Right cardiac atrium (tissue), 5 donors: Measurements from ENCODE around the gene APLF. TPM values are rescaled to one million over a fixed set of nuclear protein-coding genes. Genes with fewer than 3 reads are reported as not detected.
"Not testable (repeated sequence)": the region's sequence is repeated elsewhere in the genome, so short reads cannot be mapped to it uniquely, and the experiment has no call there.

ENCODE experiments used
- ATAC-seq, 2 donors: fragments of 200-7000 bp; cut with Tn5 transposase; one replicate each; pipeline versions ENCODE4 v1.8.0 to v1.9.1; 2020; ENCODE audit warnings: moderate library complexity in 2 of 2, mild to moderate bottlenecking in 1 of 2
- DNase-seq, 3 donors: peaks; one replicate each; pipeline ENCODE4 v3.0.0-alpha.2; 2020
- H3K27ac ChIP-seq: one replicate; pipeline ENCODE4 v1.5.1; 2013; ENCODE audit warnings: mild to moderate bottlenecking, low read length, control low read depth, moderate library complexity
- H3K27me3 ChIP-seq: one replicate; pipeline ENCODE4 v1.6.1; 2013; ENCODE audit not compliant: control insufficient read depth, insufficient read depth
- H3K4me1 ChIP-seq: one replicate; pipeline ENCODE4 v1.6.1; 2013; ENCODE audit warnings: low read length; ENCODE audit not compliant: control insufficient read depth, insufficient read depth
- H3K4me3 ChIP-seq: one replicate; pipeline ENCODE4 v1.5.1; 2013; ENCODE audit warnings: low read length, control low read depth
- H3K9me3 ChIP-seq: one replicate; pipeline ENCODE4 v1.6.1; 2013; ENCODE audit warnings: low read length; ENCODE audit not compliant: control insufficient read depth
- WGBS: extraction: QIAGEN DNeasy Blood & Tissue Kit; methylation state at CpG from one replicate; pipeline ENCODE4 v1.1.7; 2013; 5-methylcytosine and 5-hydroxymethylcytosine counted together
- intact Hi-C, 4 donors: fragments of 100-400 bp; cut with DNase I; formaldehyde crosslinking; loops; one replicate each; pipeline versions ENCODE4 v1.11.0 to v1.14.0; 2022 to 2023
- polyA plus RNA-seq: library from polyadenylated mRNA; stranded (reverse); fragments of 200-250 nt; gene quantifications from one replicate; pipeline ENCODE4 v1.2.3, GENCODE V29; 2013
- total RNA-seq, 4 donors: library from RNA; stranded (reverse); fragmentation: NEBNext Ultra II Directional; extraction: Animal tissue kit (Norgen Biotek cat#: 25700); gene quantifications; one replicate each; pipeline ENCODE4 v1.2.1, GENCODE V29; 2021
- donor health status: healthy with polysubstance abuse.
- donor health status: DM: no; HTN: yes; CAD: no.
- donor health status: DM: no; HTN: no; CAD: no.
- donor health status: DM: no; HTN: yes; CAD: no; lungs with severe emphysema.
- donor health status: DM: yes; HTN: yes; CAD: no.

The APLF gene
- total and polyA plus RNA-seq, 5 donors = 0.72 to 7.6 (median 6.6) TPM

DNA sequence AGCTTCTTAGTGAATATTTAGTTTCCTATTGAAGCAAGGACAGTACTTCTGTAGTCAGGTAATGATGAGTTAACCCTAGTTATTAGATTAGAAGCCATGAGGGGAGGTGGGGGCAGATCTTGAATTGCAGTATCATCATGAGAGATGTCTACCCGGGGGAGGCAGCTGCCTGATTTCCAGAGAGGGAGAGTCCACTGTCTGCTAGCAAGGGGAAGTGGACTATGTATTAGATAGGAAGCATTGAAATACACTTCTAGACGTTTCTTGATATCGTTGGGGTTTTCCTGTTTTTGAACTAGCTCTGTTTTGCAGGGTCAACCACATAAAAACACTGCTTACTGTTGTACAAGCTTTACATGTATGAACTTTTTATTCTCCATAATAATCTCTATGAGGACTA is 38.8 kb downstream of the APLF start:
- no peak for ATAC-seq
- Histone ChIP-seq H3K27me3 (no peaks in the 10 kb centered on the region), H3K4me3 (no peak overlapping the region), H3K4me1 (no peaks in the 10 kb centered on the region), H3K27ac (no peak overlapping the region), H3K9me3 (no peaks in the 10 kb centered on the region)
- WGBS = 62% methylated on average over 3 of the region's 3 CpGs
- intact Hi-C loops = no loop called here
- no peak for DNase-seq

DNA sequence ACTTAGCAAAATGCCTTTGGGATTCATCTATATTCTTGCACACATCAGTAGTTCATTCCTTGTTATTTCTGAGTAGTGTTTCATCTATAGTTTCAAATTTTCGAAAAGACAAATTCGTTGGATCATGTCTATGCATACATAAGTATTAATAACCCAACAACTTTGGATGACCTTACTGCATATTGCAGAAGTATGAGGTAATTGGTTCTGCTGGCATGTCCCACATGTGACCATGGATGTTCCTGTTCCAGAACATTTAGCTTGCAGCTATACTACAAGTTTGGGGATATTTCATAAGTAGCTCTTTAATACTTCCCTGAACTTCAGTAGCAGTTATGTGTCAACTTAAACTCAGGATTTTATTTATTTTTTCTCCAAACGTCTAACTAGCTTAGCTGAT is 44.9 kb downstream of the APLF start:
- H3K27me3 ChIP-seq = no peaks in the 10 kb centered on the region
- 60% methylated on average over 3 of the region's 3 CpGs for WGBS
- no peaks in the 10 kb centered on the region for H3K9me3 ChIP-seq
- H3K27ac ChIP-seq = no peak overlapping the region
- no peak for DNase-seq
- no peak for ATAC-seq
- intact Hi-C loops = no loop called here
- H3K4me1 ChIP-seq = no peaks in the 10 kb centered on the region
- H3K4me3 ChIP-seq = no peak overlapping the region

DNA sequence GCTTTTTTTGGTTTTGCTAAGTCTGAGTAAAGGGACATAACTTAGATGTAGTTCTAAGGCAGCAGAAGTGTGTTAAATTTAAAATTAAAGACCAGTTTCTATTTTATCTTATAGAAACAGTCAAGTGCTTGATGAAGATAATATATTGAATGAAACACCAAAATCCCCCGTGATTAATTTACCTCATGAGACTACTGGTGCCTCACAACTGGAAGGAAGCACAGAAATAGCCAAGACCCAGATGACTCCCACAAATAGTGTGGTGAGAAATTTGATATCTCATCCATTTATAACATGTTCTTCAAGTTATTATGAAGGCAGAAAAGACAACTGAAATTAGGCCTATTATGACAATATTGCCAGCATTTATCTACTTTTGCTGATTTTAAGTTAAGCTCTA is 45.6 kb downstream of the APLF start:
- intact Hi-C loops = no loop called here
- WGBS = 41% methylated on average over 1 of the region's 1 CpG
- Histone ChIP-seq H3K4me3 (no peak overlapping the region), H3K27ac (no peak overlapping the region), H3K27me3 (no peaks in the 10 kb centered on the region), H3K4me1 (no peaks in the 10 kb centered on the region), H3K9me3 (no peaks in the 10 kb centered on the region)
- ATAC-seq (no peak), DNase-seq (no peak)

DNA sequence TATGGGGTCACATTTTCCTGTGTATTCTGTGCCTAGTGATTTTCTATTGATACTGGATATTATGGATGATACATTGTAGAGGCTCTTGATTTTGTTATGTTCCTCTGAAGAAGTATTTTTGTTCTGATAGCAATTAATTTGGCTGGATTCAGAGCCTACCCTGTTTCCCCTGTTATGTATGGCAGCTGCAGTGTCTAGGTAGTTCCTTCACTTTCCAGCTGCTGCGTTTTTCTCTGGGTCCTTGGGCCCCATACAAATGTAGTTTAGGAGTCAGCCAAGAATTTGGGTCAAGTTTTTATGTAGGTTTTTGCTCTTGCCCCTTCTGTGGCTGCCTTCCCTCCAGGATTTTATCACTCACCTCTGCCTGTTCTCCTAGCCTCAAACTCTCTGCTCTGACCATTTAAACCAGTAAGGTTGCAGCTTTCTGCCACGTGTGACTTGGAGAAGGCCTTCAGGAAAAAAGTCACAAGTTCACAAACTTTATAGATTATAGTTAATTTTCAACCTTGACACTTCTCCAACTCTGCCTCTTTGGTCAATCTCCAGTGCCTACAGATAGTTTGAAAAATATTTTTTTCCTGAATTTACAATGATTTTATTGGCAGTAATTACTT is 47.0 kb downstream of the APLF start:
- H3K27ac ChIP-seq = no peak overlapping the region
- 61% methylated on average over 2 of the region's 2 CpGs for WGBS
- H3K27me3 ChIP-seq = no peaks in the 10 kb centered on the region
- H3K4me1 ChIP-seq = no peaks in the 10 kb centered on the region
- DNase-seq (no peak), ATAC-seq (no peak)
- H3K4me3 ChIP-seq = no peak overlapping the region
- no peaks in the 10 kb centered on the region for H3K9me3 ChIP-seq
- intact Hi-C loops = no loop called here

DNA sequence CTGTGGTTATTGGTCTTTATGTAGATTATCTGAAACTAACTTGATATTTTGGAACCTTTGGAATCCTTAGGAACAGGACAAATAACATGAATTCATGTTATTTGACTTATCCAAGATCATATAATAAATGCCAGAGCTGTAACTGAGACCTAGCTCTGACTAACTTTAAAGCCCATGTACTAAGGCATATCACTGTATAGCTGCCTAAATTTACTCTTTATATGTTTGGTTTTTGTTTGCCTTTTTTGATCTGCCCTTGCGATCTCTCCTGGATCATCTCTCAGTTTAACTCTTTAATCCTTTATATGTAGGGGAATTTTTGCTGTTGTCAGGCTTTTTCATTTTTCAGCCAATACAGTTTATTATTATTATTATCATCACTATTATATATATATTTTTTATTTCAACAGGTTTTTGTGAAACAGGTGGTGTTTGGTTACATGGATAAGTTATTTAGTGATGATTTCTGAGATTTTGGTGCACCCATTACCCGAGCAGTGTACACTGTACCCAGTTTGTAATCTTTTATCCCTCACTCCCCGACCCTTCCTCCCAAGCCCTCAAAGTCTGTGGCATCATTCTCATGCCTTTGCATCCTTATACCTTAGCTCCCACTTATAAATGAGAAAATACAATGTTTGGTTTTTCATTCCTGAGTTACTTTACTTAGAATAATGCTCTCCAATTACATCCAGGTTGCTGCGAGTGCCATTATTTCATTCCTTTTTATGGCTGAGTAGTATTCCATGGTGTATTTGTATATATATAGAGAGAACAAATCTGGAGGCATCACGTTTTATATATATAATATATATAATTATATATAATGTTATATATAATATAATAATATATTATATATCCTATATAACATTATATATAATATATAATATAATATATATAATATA is 48.9 kb downstream of the APLF start:
- Histone ChIP-seq H3K4me1 (no peaks in the 10 kb centered on the region), H3K27ac (no peak overlapping the region), H3K4me3 (no peak overlapping the region), H3K9me3 (no peaks in the 10 kb centered on the region), H3K27me3 (no peaks in the 10 kb centered on the region)
- WGBS = 81% methylated on average over 5 of the region's 5 CpGs
- DNase-seq (no peak), ATAC-seq (no peak)
- intact Hi-C loops = no loop called here

DNA sequence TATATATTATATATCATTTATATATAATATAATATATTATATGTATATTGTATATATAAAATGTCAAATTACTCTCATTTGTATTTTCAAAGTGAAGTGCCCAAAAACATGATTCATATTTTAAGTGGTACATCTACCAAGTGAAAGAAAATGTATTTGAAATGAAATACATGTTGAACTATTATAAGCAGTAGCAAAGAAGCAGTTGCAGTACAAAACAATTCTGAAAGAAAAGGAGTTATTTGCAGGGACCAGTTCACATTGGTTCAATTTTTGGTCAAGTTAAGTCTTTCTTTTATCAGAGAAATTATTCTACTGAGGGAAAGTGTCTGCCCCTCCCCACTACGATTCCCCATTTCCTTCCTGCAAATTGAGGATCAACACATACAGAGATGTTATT is 51.9 kb downstream of the APLF start:
- DNase-seq = no peak
- 84% methylated on average over 1 of the region's 1 CpG for WGBS
- Histone ChIP-seq H3K9me3 (no peaks in the 10 kb centered on the region), H3K27ac (no peak overlapping the region), H3K4me1 (no peaks in the 10 kb centered on the region), H3K4me3 (no peak overlapping the region), H3K27me3 (no peaks in the 10 kb centered on the region)
- no peak for ATAC-seq
- intact Hi-C loops = no loop called here

DNA sequence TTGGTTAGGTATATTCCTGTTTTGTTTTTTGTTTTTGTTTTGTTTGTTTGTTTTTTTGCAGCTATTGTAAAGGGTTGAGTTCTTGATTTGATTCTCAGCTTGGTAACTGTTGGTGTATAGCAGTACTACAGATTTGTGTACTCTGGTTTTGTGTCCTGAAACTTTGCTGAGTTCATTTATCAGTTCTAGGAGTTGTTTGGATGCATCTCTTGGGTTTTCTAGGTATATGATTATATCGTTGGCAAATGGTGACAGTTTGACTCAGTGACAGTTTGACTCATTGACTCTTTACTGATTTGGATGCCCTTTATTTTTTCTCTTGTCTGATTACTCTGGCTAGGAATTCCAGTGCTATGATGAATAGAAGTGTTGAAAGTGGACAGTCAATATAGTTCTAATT is 53.7 kb downstream of the APLF start:
- Histone ChIP-seq H3K4me3 (no peak overlapping the region), H3K9me3 (no peaks in the 10 kb centered on the region), H3K27ac (no peak overlapping the region), H3K27me3 (no peaks in the 10 kb centered on the region), H3K4me1 (no peaks in the 10 kb centered on the region)
- 59% methylated on average over 1 of the region's 1 CpG for WGBS
- intact Hi-C loops = no loop called here
- DNase-seq (no peak), ATAC-seq (no peak)

- DNase-seq, H3K4me3 ChIP-seq, H3K27ac ChIP-seq, H3K9me3 ChIP-seq, intact Hi-C loops, ATAC-seq, H3K4me1 ChIP-seq, H3K27me3 ChIP-seq: not testable (repeated sequence)
- WGBS = 95% methylated on average over 16 of the region's 16 CpGs
Measured at GRCh38 chr2:68526943-68527342, 59.6 kb downstream of the APLF start.

DNA sequence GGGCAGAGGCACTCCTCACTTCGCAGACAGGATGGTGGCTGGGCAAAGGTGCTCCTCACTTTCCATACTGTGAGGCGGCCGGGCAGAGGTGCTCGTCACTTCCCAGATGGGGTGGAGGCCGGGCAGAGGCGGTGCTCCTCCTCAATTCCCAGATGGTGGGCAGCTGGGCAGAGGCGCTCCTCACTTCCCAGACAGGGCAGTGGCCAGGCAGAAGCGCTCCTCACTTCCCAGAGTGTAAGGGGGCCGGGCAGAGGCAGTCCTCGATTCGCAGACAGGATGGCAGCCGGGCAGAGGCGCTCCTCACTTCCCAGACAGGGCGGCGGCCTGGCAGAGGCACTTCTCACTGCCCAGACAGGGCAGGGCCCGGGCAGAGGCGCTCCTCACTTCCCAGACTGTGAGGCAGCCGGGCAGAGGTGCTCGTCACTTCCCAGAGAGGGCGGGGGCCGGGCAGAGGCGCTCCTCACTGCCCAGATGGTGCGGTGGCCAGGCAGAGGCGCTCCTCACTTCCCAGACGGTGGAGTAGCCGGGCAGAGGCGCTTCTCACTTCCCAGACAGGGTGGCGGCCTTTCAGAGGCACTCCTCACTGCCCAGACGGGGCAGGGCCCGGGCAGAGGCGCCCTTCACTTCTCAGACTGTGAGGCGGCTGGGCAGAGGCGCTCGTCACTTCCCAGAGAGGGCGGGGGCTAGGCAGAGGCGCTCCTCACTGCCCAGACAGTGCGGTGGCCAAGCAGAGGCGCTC is 60.1 kb downstream of the APLF start:
- ATAC-seq, intact Hi-C loops, H3K4me3 ChIP-seq, H3K27me3 ChIP-seq, H3K27ac ChIP-seq, H3K4me1 ChIP-seq, H3K9me3 ChIP-seq: not testable (repeated sequence)
- 97% methylated on average over 38 of the region's 38 CpGs for WGBS
- peak; percentile 7 to 54 (median 34) for DNase-seq

- WGBS = 96% methylated on average over 16 of the region's 16 CpGs
- ATAC-seq, H3K27ac ChIP-seq, intact Hi-C loops, H3K9me3 ChIP-seq, H3K4me3 ChIP-seq, H3K4me1 ChIP-seq, H3K27me3 ChIP-seq: not testable (repeated sequence)
- DNase-seq = peak in 1 of 3 donors; percentile 27
Measured at GRCh38 chr2:68529156-68529555, 61.8 kb downstream of the APLF start.

GRCh38 chr2:68529651-68530050 is 62.3 kb downstream of the APLF start:
- H3K27ac ChIP-seq, ATAC-seq, H3K4me3 ChIP-seq, H3K4me1 ChIP-seq, H3K27me3 ChIP-seq, intact Hi-C loops, H3K9me3 ChIP-seq: not testable (repeated sequence)
- 95% methylated on average over 17 of the region's 17 CpGs for WGBS
- peak; percentile 7 to 52 (median 23) for DNase-seq
